Measurements from ENCODE around the gene DCLK2.
A peak's percentile ranks its signal among the peaks of the same experiment; 100 is the strongest.

Gene DCLK2

GRCh38 chr4:150123796-150124677 lies 45.8 kb downstream of the DCLK2 start:
- no peak for DNase-seq
- Histone ChIP-seq H3K27me3 (replicated peaks in 2 of 5; ENCODE audit: control insufficient read depth in 4 of 5, insufficient read depth in 5 of 5, low read length in 4 of 5) (no peaks in the 10 kb centered on the region), H3K36me3 (ENCODE audit: control insufficient read depth in 4 of 4, insufficient read depth in 4 of 4, low read length in 3 of 4) (no peaks in the 10 kb centered on the region), H3K27ac (ENCODE audit: insufficient read depth in 1 of 2, low read depth in 1 of 2, low read length in 2 of 2, poor library complexity in 1 of 2, severe bottlenecking in 2 of 2) (no peak overlapping the region), H3K4me3 (ENCODE audit: control insufficient read depth in 1 of 7, extremely low read depth in 1 of 7, insufficient read depth in 4 of 7, low read depth in 2 of 7, low read length in 6 of 7) (no peak overlapping the region), H3K9me3 (ENCODE audit: control extremely low read depth in 1 of 5, control insufficient read depth in 4 of 5, insufficient read depth in 2 of 5, low read depth in 1 of 5, low read length in 4 of 5) (peaks cover 0 to 18% (median 7%) of the 10 kb centered on the region in 5 experiments), H3K4me1 (ENCODE audit: control extremely low read depth in 1 of 4, control insufficient read depth in 4 of 4, insufficient read depth in 4 of 4, low read length in 3 of 4) (peaks cover 0 to 20% (median 2%) of the 10 kb centered on the region in 4 experiments)
- ChIA-PET POLR2A (no interaction called here), CTCF (interaction anchor here (1.5 kb wide), 1 partner anchor 114 kb away, joined by 4 read pairs; no protein-coding TSS in a partner anchor)
- 100% methylated on average over 2 of the region's 10 CpGs for WGBS (ENCODE audit: insufficient coverage)

GRCh38 chr4:150126201-150126863 lies 48.1 kb downstream of the DCLK2 start:
- ChIA-PET POLR2A (no interaction called here), CTCF (no interaction called here)
- H3K27me3 ChIP-seq (replicated peaks in 2 of 5; ENCODE audit: control insufficient read depth in 4 of 5, insufficient read depth in 5 of 5, low read length in 4 of 5): no peaks in the 10 kb centered on the region
- H3K27ac ChIP-seq (ENCODE audit: insufficient read depth in 1 of 2, low read depth in 1 of 2, low read length in 2 of 2, poor library complexity in 1 of 2, severe bottlenecking in 2 of 2): no peak overlapping the region
- peak in 2 of 3 donors; percentile 47 to 50 for DNase-seq
- H3K4me3 ChIP-seq (ENCODE audit: control insufficient read depth in 1 of 7, extremely low read depth in 1 of 7, insufficient read depth in 4 of 7, low read depth in 2 of 7, low read length in 6 of 7): no peak overlapping the region
- WGBS (ENCODE audit: insufficient coverage): 20% methylated on average over 1 of the region's 3 CpGs
- peaks cover 0 to 15% (median 3%) of the 10 kb centered on the region in 5 experiments for H3K9me3 ChIP-seq (ENCODE audit: control extremely low read depth in 1 of 5, control insufficient read depth in 4 of 5, insufficient read depth in 2 of 5, low read depth in 1 of 5, low read length in 4 of 5)
- H3K36me3 ChIP-seq (ENCODE audit: control insufficient read depth in 4 of 4, insufficient read depth in 4 of 4, low read length in 3 of 4): no peaks in the 10 kb centered on the region
- H3K4me1 ChIP-seq (ENCODE audit: control extremely low read depth in 1 of 4, control insufficient read depth in 4 of 4, insufficient read depth in 4 of 4, low read length in 3 of 4): peaks cover 0 to 20% (median 2%) of the 10 kb centered on the region in 4 experiments

GRCh38 chr4:150126864-150127203 lies 48.6 kb downstream of the DCLK2 start:
- H3K9me3 ChIP-seq (ENCODE audit: control extremely low read depth in 1 of 5, control insufficient read depth in 4 of 5, insufficient read depth in 2 of 5, low read depth in 1 of 5, low read length in 4 of 5): peaks cover 0 to 10% (median 1%) of the 10 kb centered on the region in 5 experiments
- CTCF ChIA-PET: no interaction called here
- peak in 2 of 3 donors; percentile 41 to 53 for DNase-seq
- WGBS (ENCODE audit: insufficient coverage): 86% methylated on average over 1 of the region's 1 CpG
- H3K4me1 ChIP-seq (ENCODE audit: control extremely low read depth in 1 of 4, control insufficient read depth in 4 of 4, insufficient read depth in 4 of 4, low read length in 3 of 4): peaks cover 0 to 20% (median 2%) of the 10 kb centered on the region in 4 experiments
- no peaks in the 10 kb centered on the region for H3K27me3 ChIP-seq (replicated peaks in 2 of 5; ENCODE audit: control insufficient read depth in 4 of 5, insufficient read depth in 5 of 5, low read length in 4 of 5)
- no peaks in the 10 kb centered on the region for H3K36me3 ChIP-seq (ENCODE audit: control insufficient read depth in 4 of 4, insufficient read depth in 4 of 4, low read length in 3 of 4)
- H3K27ac ChIP-seq (ENCODE audit: insufficient read depth in 1 of 2, low read depth in 1 of 2, low read length in 2 of 2, poor library complexity in 1 of 2, severe bottlenecking in 2 of 2): no peak overlapping the region
- no peak overlapping the region for H3K4me3 ChIP-seq (ENCODE audit: control insufficient read depth in 1 of 7, extremely low read depth in 1 of 7, insufficient read depth in 4 of 7, low read depth in 2 of 7, low read length in 6 of 7)
- POLR2A ChIA-PET: no interaction called here

- Histone ChIP-seq H3K27me3 (replicated peaks in 2 of 5; ENCODE audit: control insufficient read depth in 4 of 5, insufficient read depth in 5 of 5, low read length in 4 of 5) (no peaks in the 10 kb centered on the region), H3K4me1 (ENCODE audit: control extremely low read depth in 1 of 4, control insufficient read depth in 4 of 4, insufficient read depth in 4 of 4, low read length in 3 of 4) (peaks cover 0 to 20% (median 2%) of the 10 kb centered on the region in 4 experiments), H3K27ac (ENCODE audit: insufficient read depth in 1 of 2, low read depth in 1 of 2, low read length in 2 of 2, poor library complexity in 1 of 2, severe bottlenecking in 2 of 2) (no peak overlapping the region), H3K36me3 (ENCODE audit: control insufficient read depth in 4 of 4, insufficient read depth in 4 of 4, low read length in 3 of 4) (no peaks in the 10 kb centered on the region), H3K9me3 (ENCODE audit: control extremely low read depth in 1 of 5, control insufficient read depth in 4 of 5, insufficient read depth in 2 of 5, low read depth in 1 of 5, low read length in 4 of 5) (peaks cover 0 to 1% (median 0%) of the 10 kb centered on the region in 5 experiments), H3K4me3 (ENCODE audit: control insufficient read depth in 1 of 7, extremely low read depth in 1 of 7, insufficient read depth in 4 of 7, low read depth in 2 of 7, low read length in 6 of 7) (no peak overlapping the region)
- POLR2A ChIA-PET: no interaction called here
- CTCF ChIA-PET: no interaction called here
- WGBS (ENCODE audit: insufficient coverage): 97% methylated on average over 3 of the region's 4 CpGs
- DNase-seq: no peak
Measured at GRCh38 chr4:150127757-150128156, 49.5 kb downstream of the DCLK2 start.

- ChIA-PET POLR2A (no interaction called here), CTCF (no interaction called here)
- H3K36me3 ChIP-seq (ENCODE audit: control insufficient read depth in 4 of 4, insufficient read depth in 4 of 4, low read length in 3 of 4): no peaks in the 10 kb centered on the region
- DNase-seq: no peak
- no peak overlapping the region for H3K4me3 ChIP-seq (ENCODE audit: control insufficient read depth in 1 of 7, extremely low read depth in 1 of 7, insufficient read depth in 4 of 7, low read depth in 2 of 7, low read length in 6 of 7)
- H3K9me3 ChIP-seq (ENCODE audit: control extremely low read depth in 1 of 5, control insufficient read depth in 4 of 5, insufficient read depth in 2 of 5, low read depth in 1 of 5, low read length in 4 of 5): no peaks in the 10 kb centered on the region
- H3K27ac ChIP-seq (ENCODE audit: insufficient read depth in 1 of 2, low read depth in 1 of 2, low read length in 2 of 2, poor library complexity in 1 of 2, severe bottlenecking in 2 of 2): no peak overlapping the region
- 100% methylated on average over 1 of the region's 2 CpGs for WGBS (ENCODE audit: insufficient coverage)
- H3K4me1 ChIP-seq (ENCODE audit: control extremely low read depth in 1 of 4, control insufficient read depth in 4 of 4, insufficient read depth in 4 of 4, low read length in 3 of 4): peaks cover 0 to 13% (median 4%) of the 10 kb centered on the region in 4 experiments
- no peaks in the 10 kb centered on the region for H3K27me3 ChIP-seq (replicated peaks in 2 of 5; ENCODE audit: control insufficient read depth in 4 of 5, insufficient read depth in 5 of 5, low read length in 4 of 5)
Measured at GRCh38 chr4:150130933-150131332, 52.7 kb downstream of the DCLK2 start.

GRCh38 chr4:150131581-150132228 lies 53.5 kb downstream of the DCLK2 start:
- no peaks in the 10 kb centered on the region for H3K27me3 ChIP-seq (replicated peaks in 2 of 5; ENCODE audit: control insufficient read depth in 4 of 5, insufficient read depth in 5 of 5, low read length in 4 of 5)
- CTCF ChIA-PET: no interaction called here
- H3K4me3 ChIP-seq (ENCODE audit: control insufficient read depth in 1 of 7, extremely low read depth in 1 of 7, insufficient read depth in 4 of 7, low read depth in 2 of 7, low read length in 6 of 7): no peak overlapping the region
- H3K27ac ChIP-seq (ENCODE audit: insufficient read depth in 1 of 2, low read depth in 1 of 2, low read length in 2 of 2, poor library complexity in 1 of 2, severe bottlenecking in 2 of 2): no peak overlapping the region
- 100% methylated on average over 1 of the region's 1 CpG for whole genome bisulfite sequencing (ENCODE audit: insufficient coverage)
- DNase-seq: no peak
- no peaks in the 10 kb centered on the region for H3K9me3 ChIP-seq (ENCODE audit: control extremely low read depth in 1 of 5, control insufficient read depth in 4 of 5, insufficient read depth in 2 of 5, low read depth in 1 of 5, low read length in 4 of 5)
- peaks cover 0 to 11% (median 3%) of the 10 kb centered on the region in 4 experiments for H3K4me1 ChIP-seq (ENCODE audit: control extremely low read depth in 1 of 4, control insufficient read depth in 4 of 4, insufficient read depth in 4 of 4, low read length in 3 of 4)
- H3K36me3 ChIP-seq (ENCODE audit: control insufficient read depth in 4 of 4, insufficient read depth in 4 of 4, low read length in 3 of 4): no peaks in the 10 kb centered on the region
- POLR2A ChIA-PET: no interaction called here

GRCh38 chr4:150133605-150134004 lies 55.4 kb downstream of the DCLK2 start:
- no peaks in the 10 kb centered on the region for H3K27me3 ChIP-seq (replicated peaks in 2 of 5; ENCODE audit: control insufficient read depth in 4 of 5, insufficient read depth in 5 of 5, low read length in 4 of 5)
- no peaks in the 10 kb centered on the region for H3K36me3 ChIP-seq (ENCODE audit: control insufficient read depth in 4 of 4, insufficient read depth in 4 of 4, low read length in 3 of 4)
- H3K4me1 ChIP-seq (ENCODE audit: control extremely low read depth in 1 of 4, control insufficient read depth in 4 of 4, insufficient read depth in 4 of 4, low read length in 3 of 4): peaks cover 0 to 8% (median 0%) of the 10 kb centered on the region in 4 experiments
- POLR2A ChIA-PET: no interaction called here
- DNase-seq: no peak
- no peak overlapping the region for H3K27ac ChIP-seq (ENCODE audit: insufficient read depth in 1 of 2, low read depth in 1 of 2, low read length in 2 of 2, poor library complexity in 1 of 2, severe bottlenecking in 2 of 2)
- no peak overlapping the region for H3K4me3 ChIP-seq (ENCODE audit: control insufficient read depth in 1 of 7, extremely low read depth in 1 of 7, insufficient read depth in 4 of 7, low read depth in 2 of 7, low read length in 6 of 7)
- CTCF ChIA-PET: no interaction called here
- H3K9me3 ChIP-seq (ENCODE audit: control extremely low read depth in 1 of 5, control insufficient read depth in 4 of 5, insufficient read depth in 2 of 5, low read depth in 1 of 5, low read length in 4 of 5): no peaks in the 10 kb centered on the region

Data from common myeloid progenitor, CD34-positive (primary cell).